Activated naive CD4-positive, alpha-beta T cell treated with anti-CD3 and anti-CD28 coated beads for 36 hours (primary cell): Measurements from ENCODE around the gene ADI1. TPM values are rescaled to one million over a fixed set of nuclear protein-coding genes. Genes with fewer than 3 reads are reported as not detected.
"Not testable (repeated sequence)": the region's sequence is repeated elsewhere in the genome, so short reads cannot be mapped to it uniquely, and the experiment has no call there.

Source experiments
- CTCF ChIA-PET: fragments of 350-600 bp; sonication (Branson Sonifier 250); formaldehyde crosslinking; loops from one replicate; lab custom pipeline; 2021; ENCODE audit warnings: antibody characterized with exemption; lab: Charles Lee
- DNase-seq: peaks from one replicate; pipeline ENCODE4 v3.0.0-alpha.2; 2020
- H3K27ac Mint-ChIP-seq: one replicate; pipeline ENCODE4 v1.8.0; 2021; ENCODE audit warnings: mild to moderate bottlenecking, mixed read lengths
- H3K27me3 Mint-ChIP-seq: one replicate; pipeline ENCODE4 v1.8.0; 2021; ENCODE audit warnings: low read depth, mixed read lengths
- H3K36me3 Mint-ChIP-seq: one replicate; pipeline ENCODE4 v1.8.0; 2021; ENCODE audit warnings: low read depth, mixed read lengths
- H3K4me1 Mint-ChIP-seq: one replicate; pipeline ENCODE4 v1.8.0; 2021; ENCODE audit warnings: low read depth, mixed read lengths
- H3K4me3 Mint-ChIP-seq: one replicate; pipeline ENCODE4 v1.8.0; 2021; ENCODE audit warnings: mild to moderate bottlenecking, moderate library complexity, mixed read lengths
- H3K9me3 Mint-ChIP-seq: one replicate; pipeline ENCODE4 v1.8.0; 2021; ENCODE audit warnings: mixed read lengths
- intact Hi-C: fragments of 100-400 bp; cut with micrococcal nuclease; formaldehyde crosslinking; loops from one replicate; pipeline ENCODE4 v1.15.1; 2023
- total RNA-seq, 2 experiments: library from RNA; stranded (reverse); gene quantifications; one replicate each; pipeline ENCODE4 v1.2.3, GENCODE V29; 2021

The ADI1 gene
- total RNA-seq, 2 experiments from 2014 or later = 45.6 to 49.8 TPM

DNA sequence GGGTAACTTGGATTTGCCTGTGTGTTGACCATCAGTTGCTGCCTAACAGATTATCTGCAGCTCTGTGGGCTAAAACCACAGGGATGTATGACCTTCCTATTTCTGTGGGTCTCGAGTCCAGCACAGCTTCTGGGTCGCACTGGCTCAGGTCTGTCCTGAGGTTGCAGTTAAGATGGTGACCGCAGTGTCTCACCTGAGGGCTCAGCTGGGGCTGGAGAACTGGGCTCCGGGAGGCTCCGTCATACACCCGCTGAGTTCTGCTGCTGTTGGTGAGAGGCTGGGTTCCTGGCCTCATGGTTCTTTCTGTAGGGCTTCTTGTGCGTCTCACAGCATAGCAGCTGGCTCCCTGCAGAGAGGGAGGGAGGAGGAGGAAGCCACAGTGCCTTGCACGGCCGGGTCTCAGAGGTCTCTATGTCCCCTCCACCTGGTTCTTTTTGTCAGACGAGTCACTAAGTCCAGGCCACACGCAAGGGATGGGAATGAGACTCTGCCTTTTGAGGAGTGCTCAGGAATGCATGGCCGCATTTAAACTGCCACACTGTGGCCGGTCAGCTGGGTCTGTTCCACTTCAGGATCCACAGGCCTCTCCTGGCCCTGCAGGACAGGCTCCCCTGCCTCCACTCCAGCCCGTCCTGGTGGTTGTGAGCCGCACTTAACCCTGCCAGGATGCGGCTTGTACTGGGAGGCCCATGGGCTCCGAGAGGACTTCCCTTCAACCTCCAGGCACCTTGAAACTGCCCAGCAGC is 67.2 kb downstream of the ADI1 start:
- H3K4me3 Mint-ChIP-seq = no peak overlapping the region
- H3K9me3 Mint-ChIP-seq = no peaks in the 10 kb centered on the region
- no peak overlapping the region for H3K27ac Mint-ChIP-seq
- H3K27me3 Mint-ChIP-seq = no peaks in the 10 kb centered on the region
- CTCF ChIA-PET = interaction anchor here (2.2 kb wide), 1 partner anchor 9 kb away, joined by 8 read pairs; no protein-coding TSS in a partner anchor
- H3K36me3 Mint-ChIP-seq = peaks cover 19% of the 10 kb centered on the region
- no peak for DNase-seq
- intact Hi-C loops = no loop called here
- H3K4me1 Mint-ChIP-seq = no peaks in the 10 kb centered on the region

- H3K4me1 Mint-ChIP-seq = no peaks in the 10 kb centered on the region
- CTCF ChIA-PET = interaction anchor here (2.2 kb wide), 1 partner anchor 10 kb away, joined by 8 read pairs; no protein-coding TSS in a partner anchor
- H3K27me3 Mint-ChIP-seq = no peaks in the 10 kb centered on the region
- DNase-seq = no peak
- H3K36me3 Mint-ChIP-seq = peaks cover 18% of the 10 kb centered on the region
- intact Hi-C loops = no loop called here
- H3K4me3 Mint-ChIP-seq = no peak overlapping the region
- H3K9me3 Mint-ChIP-seq = no peaks in the 10 kb centered on the region
- H3K27ac Mint-ChIP-seq = no peak overlapping the region
Measured at GRCh38 chr2:3451169-3451568, 68.2 kb downstream of the ADI1 start.

DNA sequence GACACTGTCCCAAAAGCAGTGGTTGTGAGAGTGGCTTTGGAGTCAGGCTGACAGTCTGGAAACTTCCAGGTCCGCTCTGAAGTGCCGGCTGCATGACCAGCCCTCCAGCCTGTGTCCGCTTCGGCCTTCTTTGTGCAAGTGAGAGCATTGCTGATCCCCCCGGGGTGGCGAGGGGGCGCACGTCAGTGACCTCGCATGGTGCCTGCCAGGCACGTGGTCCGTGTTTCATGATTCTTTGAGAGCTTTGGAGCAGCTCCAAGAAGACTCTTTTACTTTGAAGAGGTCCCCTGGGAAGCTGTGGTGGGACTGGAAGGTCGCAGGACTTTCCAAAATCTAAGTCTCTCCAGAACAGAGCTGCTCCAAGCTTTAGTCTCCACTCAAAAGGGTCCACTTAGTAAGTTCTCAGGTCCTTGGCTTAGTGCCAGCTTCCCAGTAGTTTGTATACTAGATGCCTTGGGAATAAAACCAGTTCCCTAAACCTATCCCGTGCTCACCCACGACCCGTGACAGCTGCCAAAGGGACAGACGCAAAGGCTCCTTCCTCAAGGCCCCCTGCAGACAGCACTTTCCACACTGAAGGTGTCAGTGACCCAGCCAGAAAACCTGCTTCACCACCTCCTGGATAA is 68.8 kb downstream of the ADI1 start:
- Mint-ChIP-seq H3K4me1 (no peaks in the 10 kb centered on the region), H3K27me3 (no peaks in the 10 kb centered on the region), H3K27ac (no peak overlapping the region), H3K36me3 (peaks cover 20% of the 10 kb centered on the region), H3K9me3 (no peaks in the 10 kb centered on the region), H3K4me3 (no peak overlapping the region)
- DNase-seq = no peak
- CTCF ChIA-PET = no interaction called here
- intact Hi-C loops = no loop called here

- no peak overlapping the region for H3K27ac Mint-ChIP-seq
- no peak overlapping the region for H3K4me3 Mint-ChIP-seq
- no peaks in the 10 kb centered on the region for H3K4me1 Mint-ChIP-seq
- peaks cover 22% of the 10 kb centered on the region for H3K36me3 Mint-ChIP-seq
- DNase-seq = no peak
- CTCF ChIA-PET = no interaction called here
- H3K9me3 Mint-ChIP-seq = no peaks in the 10 kb centered on the region
- intact Hi-C loops = no loop called here
- no peaks in the 10 kb centered on the region for H3K27me3 Mint-ChIP-seq
Measured at GRCh38 chr2:3449936-3450335, 69.4 kb downstream of the ADI1 start.

DNA sequence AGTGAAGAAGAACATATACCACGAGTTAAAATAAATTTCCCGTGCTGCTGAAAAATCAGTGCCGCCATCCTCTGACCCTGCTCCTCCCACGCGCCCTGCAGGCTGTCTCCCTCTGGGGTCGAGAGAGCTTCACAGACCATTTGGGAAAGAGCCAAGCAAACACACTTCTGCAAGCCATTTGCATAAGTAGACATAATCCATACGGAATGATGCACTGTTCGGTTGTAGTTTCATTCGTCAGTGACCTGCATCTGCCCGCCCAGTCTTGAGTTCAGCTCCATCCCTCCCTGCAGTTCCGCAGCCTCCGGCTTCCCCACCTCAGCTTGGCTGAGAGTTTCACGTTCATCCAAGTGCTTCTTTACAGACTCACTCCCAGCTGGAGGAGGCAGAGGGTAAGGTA is 70.2 kb downstream of the ADI1 start:
- CTCF ChIA-PET = interaction anchor here (0.9 to 1.0 kb wide), 2 partner anchors 13 to 48 kb away, joined by 3 to 4 read pairs; no protein-coding TSS in a partner anchor
- Mint-ChIP-seq H3K27me3 (no peaks in the 10 kb centered on the region), H3K9me3 (no peaks in the 10 kb centered on the region), H3K27ac (no peak overlapping the region), H3K36me3 (peaks cover 22% of the 10 kb centered on the region), H3K4me3 (no peak overlapping the region), H3K4me1 (no peaks in the 10 kb centered on the region)
- intact Hi-C loops = no loop called here
- DNase-seq = no peak

GRCh38 chr2:3448441-3448911 is 70.9 kb downstream of the ADI1 start:
- H3K4me3 Mint-ChIP-seq, H3K27me3 Mint-ChIP-seq, H3K27ac Mint-ChIP-seq, intact Hi-C loops, H3K4me1 Mint-ChIP-seq, DNase-seq, H3K9me3 Mint-ChIP-seq: not testable (repeated sequence)
- CTCF ChIA-PET = interaction anchor here (0.9 to 1.0 kb wide), 3 partner anchors 14 to 49 kb away, joined by 3 to 4 read pairs (median 3); no protein-coding TSS in a partner anchor
- peaks cover 22% of the 10 kb centered on the region for H3K36me3 Mint-ChIP-seq

DNA sequence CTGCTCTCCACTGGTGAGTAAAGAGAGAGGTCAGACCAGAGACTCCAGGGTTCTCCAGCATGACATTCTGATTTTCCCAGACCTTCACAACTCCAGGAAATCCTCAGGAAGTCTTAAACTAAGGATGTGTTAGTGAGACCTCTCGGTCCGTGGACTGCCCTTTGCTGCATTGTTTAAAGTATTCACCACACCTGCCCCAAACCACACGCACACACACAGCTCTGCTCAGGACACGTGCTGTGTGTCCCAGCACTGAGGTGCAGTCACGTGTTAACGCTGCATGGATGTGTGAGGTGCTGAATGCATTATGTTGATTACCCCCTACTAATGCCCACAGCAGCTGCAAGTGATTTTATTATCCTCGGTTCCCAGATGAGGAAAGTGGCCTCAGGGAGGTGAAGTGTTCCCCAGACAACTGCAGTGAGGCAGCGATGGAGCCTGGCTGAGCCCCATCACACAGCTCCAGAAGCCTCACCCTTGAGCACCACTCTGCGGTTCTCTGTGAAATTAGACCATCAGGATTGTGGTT is 71.5 kb downstream of the ADI1 start:
- Mint-ChIP-seq H3K4me1 (no peaks in the 10 kb centered on the region), H3K36me3 (peaks cover 22% of the 10 kb centered on the region), H3K9me3 (no peaks in the 10 kb centered on the region), H3K27ac (no peak overlapping the region), H3K27me3 (no peaks in the 10 kb centered on the region), H3K4me3 (no peak overlapping the region)
- no peak for DNase-seq
- intact Hi-C loops = no loop called here
- CTCF ChIA-PET = interaction anchor here (1.0 to 2.6 kb wide), 2 partner anchors 14 to 24 kb away, joined by 3 to 7 read pairs; no protein-coding TSS in a partner anchor

Other genes starting within 250 kb of the ADI1 start
- gene EIPR1, start 141.7 kb downstream of the ADI1 start, total RNA-seq = 10 to 100 TPM; 33.6 to 35.1 TPM
- gene TRAPPC12, start 139.8 kb downstream of the ADI1 start, total RNA-seq = 10 to 100 TPM; 44.3 to 45.8 TPM
- gene RNASEH1, start 38.8 kb upstream of the ADI1 start, total RNA-seq = 10 to 100 TPM; 23.0 to 24.0 TPM
- gene RPS7, start 55.7 kb upstream of the ADI1 start, total RNA-seq = 1,000 to 10,000 TPM; 1,982 to 2,051 TPM
- under 1 TPM in 1 of 2 experiments, not detected in 1; 0.15 TPM for gene COLEC11, start 75.6 kb upstream of the ADI1 start, total RNA-seq
- not detected for gene ALLC, start 138.7 kb upstream of the ADI1 start, total RNA-seq
- gene DCDC2C, start 184.0 kb upstream of the ADI1 start, total RNA-seq = not detected